Trophoblast cell (in vitro differentiated cells and primary cell): ENCODE data around the gene CES2.

Experiments used
- DNase-seq, 2 donors: peaks; one replicate each; pipeline ENCODE4 v3.0.0-alpha.2; 2016
- H2AFZ ChIP-seq: 2 replicates; pipeline ENCODE4 v1.6.1; 2013; ENCODE audit warnings: low read length, moderate library complexity, mild to moderate bottlenecking; ENCODE audit not compliant: insufficient read depth, poor library complexity
- H2AK5ac ChIP-seq: 2 replicates; pipeline ENCODE4 v1.6.1; 2013; ENCODE audit warnings: mild to moderate bottlenecking, low read length
- H2BK120ac ChIP-seq: 2 replicates; pipeline ENCODE4 v1.6.1; 2013; ENCODE audit warnings: low read length, mild to moderate bottlenecking, moderate library complexity; ENCODE audit not compliant: insufficient read depth, poor library complexity
- H2BK12ac ChIP-seq: 2 replicates; pipeline ENCODE4 v1.6.1; 2013; ENCODE audit warnings: mild to moderate bottlenecking, low read length, moderate library complexity
- H2BK5ac ChIP-seq: 2 replicates; pipeline ENCODE4 v1.6.1; 2013; ENCODE audit warnings: low read length, low read depth, moderate library complexity, mild to moderate bottlenecking; ENCODE audit not compliant: poor library complexity
- H3K14ac ChIP-seq: 2 replicates; pipeline ENCODE4 v1.6.1; 2013; ENCODE audit warnings: mild to moderate bottlenecking, low read length
- H3K18ac ChIP-seq: 2 replicates; pipeline ENCODE4 v1.6.1; 2013; ENCODE audit warnings: mild to moderate bottlenecking, low read length
- H3K23ac ChIP-seq: 2 replicates; pipeline ENCODE4 v1.6.1; 2013; ENCODE audit warnings: low read length
- H3K27ac ChIP-seq: 2 replicates; pipeline ENCODE4 v1.5.1; 2013; ENCODE audit warnings: low read depth, mild to moderate bottlenecking, inconsistent platforms, low read length, moderate library complexity
- H3K27me3 ChIP-seq: 2 replicates; pipeline ENCODE4 v1.6.1; 2013; ENCODE audit warnings: inconsistent platforms, mild to moderate bottlenecking, low read length, moderate library complexity; ENCODE audit not compliant: insufficient read depth
- H3K36me3 ChIP-seq, 2 experiments: 1 replicate in 1 of 2; 2 replicates in 1 of 2; pipeline ENCODE4 v1.6.1; 2013; ENCODE audit warnings: low read length in 2 of 2, mild to moderate bottlenecking in 2 of 2, moderate library complexity in 1 of 2; ENCODE audit not compliant: insufficient read depth in 2 of 2, control insufficient read depth in 1 of 2
- H3K4ac ChIP-seq: 2 replicates; pipeline ENCODE4 v1.6.1; 2013; ENCODE audit warnings: low read depth, mild to moderate bottlenecking, low read length, moderate library complexity
- H3K4me1 ChIP-seq, 2 experiments: 1 replicate in 1 of 2; 2 replicates in 1 of 2; pipeline ENCODE4 v1.6.1; 2013; ENCODE audit warnings: low read length in 2 of 2, mild to moderate bottlenecking in 2 of 2, moderate library complexity in 1 of 2; ENCODE audit not compliant: insufficient read depth in 2 of 2, control insufficient read depth in 1 of 2
- H3K4me2 ChIP-seq: 2 replicates; pipeline ENCODE4 v1.6.1; 2013; ENCODE audit warnings: inconsistent platforms, mild to moderate bottlenecking, low read length, moderate library complexity
- H3K4me3 ChIP-seq: 2 replicates; pipeline ENCODE4 v1.5.1; 2013; ENCODE audit warnings: mild to moderate bottlenecking, low read depth, low read length, inconsistent platforms
- H3K79me1 ChIP-seq: one replicate; pipeline ENCODE4 v1.6.1; 2013; ENCODE audit warnings: low read length
- H3K79me2 ChIP-seq: 2 replicates; pipeline ENCODE4 v1.6.1; 2013; ENCODE audit warnings: low read length, mild to moderate bottlenecking; ENCODE audit not compliant: control insufficient read depth, insufficient read depth, poor library complexity
- H3K9ac ChIP-seq: 2 replicates; pipeline ENCODE4 v1.6.1; 2013; ENCODE audit warnings: mild to moderate bottlenecking, low read length
- H3K9me3 ChIP-seq: 2 replicates; pipeline ENCODE4 v1.6.1; 2013; ENCODE audit warnings: low read depth, mild to moderate bottlenecking, control low read depth, inconsistent platforms, low read length; ENCODE audit not compliant: insufficient read depth
- H4K12ac ChIP-seq: 2 replicates; pipeline ENCODE4 v1.6.1; 2013; ENCODE audit warnings: low read depth, mild to moderate bottlenecking, low read length, moderate library complexity
- H4K8ac ChIP-seq: 2 replicates; pipeline ENCODE4 v1.6.1; 2013; ENCODE audit warnings: low read depth, mild to moderate bottlenecking, low read length, moderate library complexity
- H4K91ac ChIP-seq: one replicate; pipeline ENCODE4 v1.6.1; 2013; ENCODE audit warnings: low read depth, mild to moderate bottlenecking, low read length, moderate library complexity
- WGBS: extraction: QIAGEN DNeasy Blood & Tissue Kit; methylation state at CpG from one replicate; pipeline ENCODE4 v1.1.7; 2013; ENCODE audit warnings: missing lambda C conversion rate; ENCODE audit not compliant: insufficient read length, insufficient coverage; ENCODE audit errors: extremely low coverage; 5-methylcytosine and 5-hydroxymethylcytosine counted together

CES2 gene

DNA sequence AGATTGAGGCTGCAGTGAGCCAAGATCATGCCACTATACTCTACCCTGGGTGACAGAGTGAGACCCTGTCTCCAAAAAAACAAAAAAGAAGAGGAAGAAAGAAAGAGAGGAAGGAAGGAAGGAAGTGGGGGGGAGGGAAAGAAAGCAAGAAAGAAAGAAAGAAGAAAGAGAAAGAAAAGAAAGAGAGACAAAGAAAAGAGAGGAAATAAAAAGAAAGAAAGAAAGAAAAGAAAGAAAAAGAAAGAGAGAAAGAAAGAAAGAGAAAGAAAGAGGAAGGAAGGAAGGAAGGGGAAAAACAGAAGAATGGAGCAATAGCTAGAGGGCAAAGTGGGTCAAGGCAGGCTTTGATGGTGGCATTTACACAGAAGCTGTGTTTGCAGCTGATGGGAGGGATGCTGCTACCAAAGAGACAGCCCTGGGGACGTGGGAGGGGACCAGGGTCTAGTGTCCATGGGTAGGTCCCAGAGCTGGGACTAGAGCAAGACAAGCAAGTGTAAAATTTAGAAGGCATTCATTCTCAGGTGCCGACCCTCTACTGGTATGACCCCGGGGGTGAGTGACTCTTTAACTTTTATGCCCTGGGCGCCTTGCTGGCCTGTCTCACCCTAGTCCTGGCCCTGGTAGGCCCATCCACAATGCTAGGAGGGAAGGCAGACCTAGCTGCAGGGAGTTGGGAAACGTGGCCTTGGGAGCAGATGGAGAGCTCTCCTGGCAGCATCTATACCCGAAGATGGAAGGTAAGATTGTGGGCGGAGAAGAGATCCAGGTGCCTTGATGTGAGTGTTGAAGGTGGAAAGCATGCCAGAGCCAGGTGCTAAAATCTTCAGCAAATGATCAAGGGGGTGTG, 23.8 kb downstream of the CES2 start:
- no peak for DNase-seq
- no peak overlapping the region for H3K4ac ChIP-seq
- WGBS = no CpG with 5 or more reads among the region's 7 CpGs
- H3K79me2 ChIP-seq = no peaks in the 10 kb centered on the region
- no peaks in the 10 kb centered on the region for H3K36me3 ChIP-seq
- H2BK5ac ChIP-seq = no peak overlapping the region
- no peak overlapping the region for H3K27ac ChIP-seq
- peak overlapping the region; percentile 48 for H3K9ac ChIP-seq
- no peak overlapping the region for H2AFZ ChIP-seq
- H3K18ac ChIP-seq = no peak overlapping the region
- H3K9me3 ChIP-seq = no peaks in the 10 kb centered on the region
- H4K12ac ChIP-seq = no peak overlapping the region
- H3K14ac ChIP-seq = no peak overlapping the region
- no peak overlapping the region for H3K4me3 ChIP-seq
- no peak overlapping the region for H4K91ac ChIP-seq
- no peaks in the 10 kb centered on the region for H3K79me1 ChIP-seq
- no peak overlapping the region for H4K8ac ChIP-seq
- H2AK5ac ChIP-seq = no peak overlapping the region
- no peak overlapping the region for H2BK120ac ChIP-seq
- H3K27me3 ChIP-seq = no peaks in the 10 kb centered on the region
- H2BK12ac ChIP-seq = no peak overlapping the region
- no peak overlapping the region for H3K4me2 ChIP-seq
- no peaks in the 10 kb centered on the region for H3K4me1 ChIP-seq
- no peak overlapping the region for H3K23ac ChIP-seq

DNA sequence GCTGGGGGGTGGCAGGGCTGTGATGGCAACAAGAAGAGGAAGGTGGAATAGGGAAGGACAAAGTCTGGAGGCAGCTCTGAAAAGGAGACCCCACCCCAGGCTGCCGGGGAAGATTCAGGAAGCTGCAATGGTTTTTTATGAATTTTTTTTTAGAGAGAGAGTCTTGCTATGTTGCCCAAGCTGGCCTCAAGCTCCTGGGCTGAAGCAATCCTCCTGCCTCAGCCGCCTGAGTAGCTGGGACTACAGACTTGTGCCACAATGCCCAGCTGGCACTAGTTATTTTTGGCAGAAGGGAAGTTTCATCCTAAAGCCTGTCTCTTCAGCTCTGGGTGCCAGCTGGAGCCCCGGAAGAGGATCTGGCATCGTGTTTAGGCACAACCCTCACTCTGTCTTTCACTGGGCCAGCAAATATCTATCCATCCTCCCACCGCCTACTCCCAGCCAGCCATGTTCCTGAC, 24.4 kb downstream of the CES2 start:
- no peak overlapping the region for H3K4me3 ChIP-seq
- H3K4me2 ChIP-seq = no peak overlapping the region
- DNase-seq = no peak
- no peaks in the 10 kb centered on the region for H3K9me3 ChIP-seq
- H4K91ac ChIP-seq = no peak overlapping the region
- no peak overlapping the region for H3K9ac ChIP-seq
- no CpG with 5 or more reads among the region's 5 CpGs for WGBS
- no peak overlapping the region for H3K27ac ChIP-seq
- no peak overlapping the region for H2BK120ac ChIP-seq
- H2BK12ac ChIP-seq = no peak overlapping the region
- no peak overlapping the region for H3K4ac ChIP-seq
- H3K79me2 ChIP-seq = no peaks in the 10 kb centered on the region
- H2AK5ac ChIP-seq = no peak overlapping the region
- no peak overlapping the region for H2BK5ac ChIP-seq
- no peak overlapping the region for H3K18ac ChIP-seq
- no peak overlapping the region for H4K12ac ChIP-seq
- no peaks in the 10 kb centered on the region for H3K79me1 ChIP-seq
- H4K8ac ChIP-seq = no peak overlapping the region
- H3K4me1 ChIP-seq = no peaks in the 10 kb centered on the region
- no peak overlapping the region for H3K14ac ChIP-seq
- H2AFZ ChIP-seq = no peak overlapping the region
- H3K23ac ChIP-seq = no peak overlapping the region
- H3K36me3 ChIP-seq = no peaks in the 10 kb centered on the region
- no peaks in the 10 kb centered on the region for H3K27me3 ChIP-seq

DNA sequence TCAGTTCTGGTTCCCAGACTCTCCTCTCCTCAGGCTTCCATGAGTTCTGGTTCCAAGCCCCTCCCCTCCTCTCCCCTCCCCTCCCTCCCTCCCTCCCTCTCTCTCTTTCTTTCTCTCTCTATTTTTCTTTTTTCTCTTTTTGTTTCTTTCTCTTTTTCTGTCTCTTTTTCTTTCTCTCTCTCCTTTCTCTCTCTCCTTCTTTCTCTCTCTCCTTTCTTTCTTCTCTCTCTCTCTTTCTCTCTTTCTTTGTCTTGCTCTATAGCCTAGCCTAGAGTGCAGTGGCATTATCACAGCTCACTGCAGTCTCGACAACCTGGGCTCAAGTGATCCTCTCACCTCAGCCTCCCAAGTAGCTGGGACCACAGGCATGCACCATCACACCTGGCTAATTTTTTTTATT, 25.0 kb downstream of the CES2 start:
- Histone ChIP-seq H2BK120ac (no peak overlapping the region), H3K9me3 (no peaks in the 10 kb centered on the region)

DNA sequence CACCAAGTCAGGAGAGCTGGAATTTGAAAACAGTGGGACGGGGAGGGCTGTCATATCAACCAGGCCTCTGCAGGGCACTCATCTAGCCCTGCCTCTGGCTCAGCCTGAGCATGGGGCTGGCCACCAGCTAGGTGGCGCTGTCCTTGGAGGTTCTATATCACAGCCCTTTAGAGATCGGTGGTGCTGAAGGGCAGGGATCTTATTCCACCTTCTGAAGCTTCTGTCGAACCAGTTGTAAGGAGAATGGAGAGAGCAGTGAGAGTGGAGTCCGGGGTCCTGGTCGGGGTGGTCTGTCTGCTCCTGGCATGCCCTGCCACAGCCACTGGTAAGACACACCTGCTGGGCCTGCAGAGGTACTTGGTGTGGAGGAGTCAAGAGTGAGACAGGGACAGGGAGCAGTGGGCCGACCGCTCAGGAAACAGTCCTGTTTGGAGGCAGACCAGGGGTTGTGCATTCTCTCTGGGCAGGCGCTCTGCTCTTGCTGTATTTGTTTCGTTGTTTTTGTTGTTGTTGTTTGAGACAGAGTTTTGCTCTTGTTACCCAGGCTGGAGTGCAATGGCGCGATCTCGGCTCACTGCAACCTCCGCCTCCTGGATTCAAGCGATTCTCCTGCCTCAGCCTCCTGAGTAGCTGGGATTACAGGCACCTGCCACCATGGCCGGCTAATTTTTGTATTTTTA, 25.9 kb downstream of the CES2 start, which contains the start of gene CES3:
TSS of gene CES3 (plus strand) at position 202 of the 680 bp plus-strand sequence. CDS start at position 244, 42 bp downstream.
- Histone ChIP-seq H3K23ac (no peak within 1 kb of the TSS), H3K79me2 (no peaks in the 10 kb centered on the region), H2BK12ac (no peak within 1 kb of the TSS), H2AK5ac (no peak within 1 kb of the TSS), H2AFZ (no peak within 1 kb of the TSS), H3K9me3 (no peaks in the 10 kb centered on the region), H4K8ac (no peak within 1 kb of the TSS), H4K91ac (no peak within 1 kb of the TSS), H3K4ac (no peak within 1 kb of the TSS), H2BK120ac (no peak within 1 kb of the TSS), H3K27ac (no peak within 1 kb of the TSS), H3K14ac (no peak within 1 kb of the TSS), H3K4me3 (no peak within 1 kb of the TSS), H3K79me1 (no peaks in the 10 kb centered on the region), H3K4me1 (no peaks in the 10 kb centered on the region), H2BK5ac (no peak within 1 kb of the TSS), H3K36me3 (no peaks in the 10 kb centered on the region), H3K4me2 (no peak within 1 kb of the TSS), H3K27me3 (no peaks in the 10 kb centered on the region), H3K18ac (no peak within 1 kb of the TSS), H4K12ac (no peak within 1 kb of the TSS), H3K9ac (no peak within 1 kb of the TSS)
- DNase-seq = peak; percentile 62 to 71
- WGBS = no CpG with 5 or more reads among the region's 16 CpGs

More for the DNA sequence above, 25.0 kb downstream of the CES2 start:
- no peak for DNase-seq
- H3K27me3 ChIP-seq = no peaks in the 10 kb centered on the region
- no peaks in the 10 kb centered on the region for H3K79me1 ChIP-seq
- H2AK5ac ChIP-seq = no peak overlapping the region
- WGBS = no CpG with 5 or more reads among the region's 1 CpG
- H3K9ac ChIP-seq = no peak overlapping the region
- no peak overlapping the region for H3K18ac ChIP-seq
- no peak overlapping the region for H4K91ac ChIP-seq
- H3K79me2 ChIP-seq = no peaks in the 10 kb centered on the region
- H4K12ac ChIP-seq = no peak overlapping the region
- no peak overlapping the region for H2BK12ac ChIP-seq
- no peak overlapping the region for H2BK5ac ChIP-seq
- H3K23ac ChIP-seq = no peak overlapping the region
- no peak overlapping the region for H3K4me2 ChIP-seq
- no peak overlapping the region for H2AFZ ChIP-seq
- no peak overlapping the region for H3K4ac ChIP-seq
- no peak overlapping the region for H3K14ac ChIP-seq
- no peaks in the 10 kb centered on the region for H3K36me3 ChIP-seq
- no peak overlapping the region for H4K8ac ChIP-seq
- no peak overlapping the region for H3K27ac ChIP-seq
- no peaks in the 10 kb centered on the region for H3K4me1 ChIP-seq
- H3K4me3 ChIP-seq = no peak overlapping the region
